KMS-11 (cell line): Measurements from ENCODE around the gene ATP7B.

Experiments used
- H2AFZ ChIP-seq: fragments of 200-600 bp; sonication (generic); 2 replicates; pipeline ENCODE4 v1.6.1; 2016; ENCODE audit warnings: antibody characterized with exemption, mixed run types, low read depth
- H3K27ac ChIP-seq: fragments of 200-600 bp; sonication (generic); 2 replicates; pipeline ENCODE4 v1.6.1; 2016; ENCODE audit warnings: mild to moderate bottlenecking, mixed run types
- H3K27me3 ChIP-seq: fragments of 200-600 bp; sonication (generic); 2 replicates; pipeline ENCODE4 v1.6.1; 2017; ENCODE audit warnings: mild to moderate bottlenecking, low read depth, mixed run types, moderate library complexity; ENCODE audit not compliant: insufficient read depth
- H3K36me3 ChIP-seq: fragments of 200-600 bp; sonication (generic); 2 replicates; pipeline ENCODE4 v1.6.1; 2017; ENCODE audit warnings: mild to moderate bottlenecking, mixed run types; ENCODE audit not compliant: insufficient read depth
- H3K4me1 ChIP-seq: fragments of 200-600 bp; sonication (generic); 2 replicates; pipeline ENCODE4 v1.6.1; 2016; ENCODE audit warnings: mild to moderate bottlenecking, low read depth, mixed run types; ENCODE audit not compliant: poor library complexity, severe bottlenecking
- H3K4me2 ChIP-seq: fragments of 200-600 bp; sonication (generic); 2 replicates; pipeline ENCODE4 v1.7.0; 2016; ENCODE audit warnings: mild to moderate bottlenecking, mixed run types
- H3K4me3 ChIP-seq: fragments of 200-600 bp; sonication (generic); IDR thresholded peaks from 2 replicates; pipeline ENCODE4 v1.6.1; 2017; ENCODE audit warnings: low read depth, low read length, mixed read lengths; ENCODE audit not compliant: insufficient read depth
- H3K79me2 ChIP-seq: fragments of 200-600 bp; sonication (generic); 2 replicates; pipeline ENCODE4 v1.6.1; 2016; ENCODE audit warnings: low read depth, mixed run types; ENCODE audit not compliant: insufficient read depth
- H3K9ac ChIP-seq: fragments of 200-600 bp; sonication (generic); 2 replicates; pipeline ENCODE4 v1.6.1; 2016; ENCODE audit warnings: mild to moderate bottlenecking, mixed run types
- H4K20me1 ChIP-seq: fragments of 200-600 bp; sonication (generic); 2 replicates; pipeline ENCODE4 v1.6.1; 2016; ENCODE audit warnings: mild to moderate bottlenecking, mixed run types; ENCODE audit not compliant: insufficient read depth
- TF ChIP-seq, protein P1 (sequence below): fragments of 200-600 bp; sonication (generic); conservative IDR thresholded peaks from 2 replicates; pipeline ENCODE4 v1.6.1; 2017; ENCODE audit warnings: low read depth, mild to moderate bottlenecking, antibody characterized with exemption, low read length, moderate library complexity, mixed read lengths

The ATP7B gene

GRCh38 chr13:51919531-51919930, 91.7 kb downstream of the ATP7B start:
- no peak overlapping the region for H3K9ac ChIP-seq
- H3K4me1 ChIP-seq = no peaks in the 10 kb centered on the region
- TF ChIP-seq, protein P1, sequence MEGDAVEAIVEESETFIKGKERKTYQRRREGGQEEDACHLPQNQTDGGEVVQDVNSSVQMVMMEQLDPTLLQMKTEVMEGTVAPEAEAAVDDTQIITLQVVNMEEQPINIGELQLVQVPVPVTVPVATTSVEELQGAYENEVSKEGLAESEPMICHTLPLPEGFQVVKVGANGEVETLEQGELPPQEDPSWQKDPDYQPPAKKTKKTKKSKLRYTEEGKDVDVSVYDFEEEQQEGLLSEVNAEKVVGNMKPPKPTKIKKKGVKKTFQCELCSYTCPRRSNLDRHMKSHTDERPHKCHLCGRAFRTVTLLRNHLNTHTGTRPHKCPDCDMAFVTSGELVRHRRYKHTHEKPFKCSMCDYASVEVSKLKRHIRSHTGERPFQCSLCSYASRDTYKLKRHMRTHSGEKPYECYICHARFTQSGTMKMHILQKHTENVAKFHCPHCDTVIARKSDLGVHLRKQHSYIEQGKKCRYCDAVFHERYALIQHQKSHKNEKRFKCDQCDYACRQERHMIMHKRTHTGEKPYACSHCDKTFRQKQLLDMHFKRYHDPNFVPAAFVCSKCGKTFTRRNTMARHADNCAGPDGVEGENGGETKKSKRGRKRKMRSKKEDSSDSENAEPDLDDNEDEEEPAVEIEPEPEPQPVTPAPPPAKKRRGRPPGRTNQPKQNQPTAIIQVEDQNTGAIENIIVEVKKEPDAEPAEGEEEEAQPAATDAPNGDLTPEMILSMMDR = no peak
- H3K36me3 ChIP-seq = no peaks in the 10 kb centered on the region
- H3K27ac ChIP-seq = no peak overlapping the region
- no peak overlapping the region for H2AFZ ChIP-seq
- no peak overlapping the region for H3K4me3 ChIP-seq
- H3K27me3 ChIP-seq = no peaks in the 10 kb centered on the region
- no peaks in the 10 kb centered on the region for H4K20me1 ChIP-seq
- no peaks in the 10 kb centered on the region for H3K79me2 ChIP-seq
- no peak overlapping the region for H3K4me2 ChIP-seq

DNA sequence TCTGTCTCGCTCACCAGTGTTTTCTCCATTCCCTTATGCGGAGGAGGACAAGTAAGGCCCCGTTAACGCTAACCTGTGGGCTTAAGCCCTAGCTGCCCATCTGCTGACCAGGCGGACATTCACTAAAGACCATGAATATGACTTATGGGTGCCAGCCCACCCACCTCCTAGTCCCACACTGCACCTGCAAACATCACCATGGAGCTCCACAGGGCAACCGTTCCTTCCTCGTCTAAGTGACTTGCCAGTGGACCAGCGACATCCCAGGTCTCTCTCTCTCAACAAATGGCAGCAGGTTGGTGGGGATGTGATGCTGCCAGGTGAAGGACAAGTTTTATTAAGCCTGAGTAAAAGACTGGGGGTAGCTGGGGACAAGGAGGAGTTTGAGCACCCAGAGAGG, 94.3 kb downstream of the ATP7B start:
- TF ChIP-seq, protein P1 = no peak
- Histone ChIP-seq H3K4me3 (no peak overlapping the region), H4K20me1 (no peaks in the 10 kb centered on the region), H3K27ac (no peak overlapping the region), H3K27me3 (no peaks in the 10 kb centered on the region), H2AFZ (no peak overlapping the region), H3K36me3 (no peaks in the 10 kb centered on the region), H3K4me1 (no peaks in the 10 kb centered on the region), H3K4me2 (no peak overlapping the region), H3K9ac (no peak overlapping the region), H3K79me2 (no peaks in the 10 kb centered on the region)

DNA sequence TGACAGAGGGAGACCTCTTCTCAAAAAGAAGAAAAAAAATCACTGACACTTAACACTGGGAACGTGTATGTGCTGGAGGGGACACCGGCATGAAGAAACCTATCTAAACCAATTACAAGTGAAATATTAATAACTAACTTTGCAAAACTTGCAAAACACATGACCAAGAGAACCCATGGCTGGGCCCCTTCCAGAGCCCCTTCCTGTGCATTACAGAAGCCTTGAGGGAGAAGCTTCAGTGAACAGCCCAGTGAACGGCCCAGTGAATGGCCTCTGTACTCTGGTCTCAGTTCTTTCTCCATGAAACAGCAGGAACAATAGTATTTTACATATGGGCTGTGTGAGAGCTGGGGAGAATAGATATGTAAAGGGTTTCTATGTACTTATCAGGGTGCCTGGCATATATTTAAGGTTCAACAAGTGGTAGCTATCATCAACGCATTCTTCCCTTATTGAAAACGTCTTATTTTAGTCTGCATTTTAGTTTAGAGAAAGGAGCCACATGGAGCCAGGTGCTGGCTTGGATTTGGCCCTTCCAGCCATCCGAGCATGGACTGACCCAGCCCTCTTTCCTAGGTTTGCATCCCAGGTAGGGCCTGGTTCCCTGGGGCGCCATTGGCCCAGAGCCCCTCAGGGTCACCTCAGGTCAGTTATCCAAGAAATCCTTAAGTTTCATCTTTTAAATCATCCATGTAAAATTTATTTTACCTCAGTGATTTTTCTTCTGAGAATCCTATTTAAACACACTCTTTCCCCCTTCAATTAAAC, 95.0 kb downstream of the ATP7B start:
- Histone ChIP-seq H3K79me2 (no peaks in the 10 kb centered on the region), H2AFZ (no peak overlapping the region), H3K36me3 (no peaks in the 10 kb centered on the region), H3K4me3 (no peak overlapping the region), H3K9ac (no peak overlapping the region), H4K20me1 (no peaks in the 10 kb centered on the region), H3K4me1 (no peaks in the 10 kb centered on the region), H3K27ac (no peak overlapping the region), H3K4me2 (no peak overlapping the region), H3K27me3 (no peaks in the 10 kb centered on the region)
- TF ChIP-seq, protein P1 = no peak

GRCh38 chr13:51914137-51914493, 97.1 kb downstream of the ATP7B start:
- H2AFZ ChIP-seq = no peak overlapping the region
- no peaks in the 10 kb centered on the region for H3K79me2 ChIP-seq
- H3K4me2 ChIP-seq = no peak overlapping the region
- no peaks in the 10 kb centered on the region for H3K27me3 ChIP-seq
- no peak overlapping the region for H3K4me3 ChIP-seq
- TF ChIP-seq, protein P1 = no peak
- H3K36me3 ChIP-seq = no peaks in the 10 kb centered on the region
- no peaks in the 10 kb centered on the region for H4K20me1 ChIP-seq
- no peak overlapping the region for H3K27ac ChIP-seq
- H3K4me1 ChIP-seq = no peaks in the 10 kb centered on the region
- H3K9ac ChIP-seq = no peak overlapping the region
